HG03060 (cell line): ENCODE measurements around the gene HMX1.

Experiments used
- ATAC-seq: cut with Tn5 transposase; IDR thresholded peaks from one replicate; pipeline ENCODE4 v1.9.1; 2021; ENCODE audit warnings: low read depth, moderate number of reproducible peaks; ENCODE audit not compliant: unreplicated experiment

The HMX1 gene

DNA sequence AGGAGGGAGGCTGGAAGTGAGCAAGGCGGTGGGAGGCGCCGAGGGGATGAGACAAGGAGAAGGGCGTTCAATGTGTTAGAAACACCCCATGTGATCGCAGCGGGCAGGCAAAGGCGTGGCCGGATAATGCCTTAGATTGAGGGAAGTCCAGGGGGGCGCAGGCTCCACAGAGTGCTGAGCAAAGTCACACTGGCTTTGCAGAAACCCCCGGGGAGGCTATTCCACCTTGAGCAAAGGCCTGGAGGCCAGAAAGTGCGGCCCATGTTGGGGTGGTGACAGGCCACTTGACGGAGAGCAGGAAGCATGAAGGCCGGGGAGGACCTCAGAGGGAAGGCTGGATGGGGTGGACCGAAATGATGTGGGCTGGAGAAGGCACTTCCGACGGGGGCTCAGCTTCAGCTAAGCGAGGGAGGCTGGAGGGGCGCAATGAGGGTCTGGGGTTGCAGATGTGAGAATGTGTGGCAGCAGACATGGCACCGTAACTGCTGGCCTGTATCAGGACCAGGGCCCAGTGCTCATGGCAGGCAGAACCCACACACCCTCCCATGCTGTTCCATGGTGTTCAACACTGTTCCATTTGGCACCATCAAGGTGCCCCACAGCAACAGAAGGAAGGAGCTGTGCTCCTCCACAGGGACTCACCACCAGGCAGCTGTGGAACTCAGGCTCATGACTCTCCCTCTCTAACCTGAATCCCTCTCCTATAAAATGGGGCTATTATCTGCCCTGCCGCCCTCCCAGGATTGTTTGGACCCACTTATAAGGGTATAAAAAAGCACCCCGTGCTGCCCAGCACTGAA lies 50.3 kb downstream of the HMX1 start:
- no peak for ATAC-seq

- ATAC-seq = no peak
Measured at GRCh38 chr4:8820178-8821102, 51.2 kb downstream of the HMX1 start.

DNA sequence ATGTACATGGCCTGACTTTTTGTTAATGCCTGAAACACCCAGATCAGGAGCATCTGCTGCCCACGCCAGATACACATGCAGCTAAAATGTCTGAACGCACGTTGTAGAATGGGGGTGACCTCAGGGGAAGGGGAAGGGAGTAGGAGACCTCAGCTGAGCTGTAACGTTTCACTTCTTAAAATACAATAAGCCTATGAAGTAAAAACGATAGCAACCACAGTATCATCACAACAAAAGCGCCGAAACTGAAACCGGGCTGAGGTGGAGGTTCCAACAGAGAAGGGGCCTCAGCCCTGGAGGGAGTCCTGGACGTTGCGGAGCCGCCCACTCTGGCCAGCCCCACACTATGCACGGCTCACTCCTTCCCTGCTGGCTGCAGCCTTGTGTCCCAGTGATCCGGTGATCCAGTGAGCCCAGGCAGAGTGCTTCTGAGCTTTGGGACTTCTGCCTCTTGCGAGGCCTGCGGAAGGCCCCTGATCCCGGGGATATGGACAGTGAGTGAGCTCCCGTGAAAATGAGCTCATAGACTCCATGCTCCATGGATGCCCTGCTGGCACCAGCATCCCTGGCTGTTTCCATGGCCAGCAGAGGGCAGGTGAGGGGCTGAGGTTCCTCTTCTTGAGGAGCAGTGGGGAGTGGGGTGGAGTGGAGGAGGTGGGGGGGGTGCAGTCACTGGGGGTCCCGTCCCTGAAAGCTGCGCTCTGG lies 52.0 kb downstream of the HMX1 start:
- no peak for ATAC-seq

DNA sequence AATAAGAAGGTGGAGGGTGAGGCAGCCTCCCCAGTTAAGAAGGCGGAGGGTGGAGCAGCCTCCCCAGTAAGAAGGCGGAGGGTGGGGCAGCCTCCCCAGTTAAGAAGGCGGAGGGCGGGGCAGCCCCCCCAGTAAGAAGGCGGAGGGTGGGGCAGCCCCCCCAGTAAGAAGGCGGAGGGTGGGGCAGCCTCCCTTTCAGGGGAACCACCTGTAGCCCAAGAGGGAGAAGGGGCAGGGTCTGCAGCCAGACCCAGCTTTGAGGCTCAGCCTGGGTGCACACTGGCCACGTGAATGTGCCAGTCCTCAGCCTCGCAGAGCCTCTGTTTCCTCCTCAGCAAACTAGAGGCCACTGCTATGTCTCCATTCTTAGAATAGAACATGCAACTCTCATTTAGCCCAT lies 52.6 kb downstream of the HMX1 start:
- ATAC-seq = no peak

GRCh38 chr4:8818063-8818881 lies 53.4 kb downstream of the HMX1 start:
- ATAC-seq = no peak

GRCh38 chr4:8817813-8818062 lies 53.9 kb downstream of the HMX1 start:
- ATAC-seq = no peak

GRCh38 chr4:8817096-8817812 lies 54.4 kb downstream of the HMX1 start:
- ATAC-seq = no peak
